ENCODE measurements around the gene CTBP1.
A peak's percentile ranks its signal among the peaks of the same experiment; 100 is the strongest.

CTBP1 gene

GRCh38 chr4:1249731-1250526 is 999 bp upstream of the CTBP1 start:
- 0 out of 2 replicates have a peak, but pooled peaks cover 5% of the 10 kb centered on the region for H3K4me1 ChIP-seq (ENCODE audit: control insufficient read depth, insufficient read depth, low read length)
- H3K9me3 ChIP-seq (ENCODE audit: control insufficient read depth, insufficient read depth, low read length), result peaks cover 43% of the 10 kb centered on the region
- H3K27me3 ChIP-seq (ENCODE audit: control insufficient read depth, insufficient read depth, low read length), result peaks cover 4% of the 10 kb centered on the region
- peak overlapping the region; percentile 70; the same call in 1 of the 2 replicates for H3K9ac ChIP-seq (ENCODE audit: low read depth, low read length)
- H3K27ac ChIP-seq (ENCODE audit: low read depth, low read length), result peak overlapping the region; percentile 84
- peaks cover 11% of the 10 kb centered on the region; the same call in 1 of the 2 replicates for H3K36me3 ChIP-seq (ENCODE audit: control insufficient read depth, insufficient read depth, low read length)
- peak overlapping the region; percentile 66 for H3K4me3 ChIP-seq (ENCODE audit: low read depth, low read length)

DNA sequence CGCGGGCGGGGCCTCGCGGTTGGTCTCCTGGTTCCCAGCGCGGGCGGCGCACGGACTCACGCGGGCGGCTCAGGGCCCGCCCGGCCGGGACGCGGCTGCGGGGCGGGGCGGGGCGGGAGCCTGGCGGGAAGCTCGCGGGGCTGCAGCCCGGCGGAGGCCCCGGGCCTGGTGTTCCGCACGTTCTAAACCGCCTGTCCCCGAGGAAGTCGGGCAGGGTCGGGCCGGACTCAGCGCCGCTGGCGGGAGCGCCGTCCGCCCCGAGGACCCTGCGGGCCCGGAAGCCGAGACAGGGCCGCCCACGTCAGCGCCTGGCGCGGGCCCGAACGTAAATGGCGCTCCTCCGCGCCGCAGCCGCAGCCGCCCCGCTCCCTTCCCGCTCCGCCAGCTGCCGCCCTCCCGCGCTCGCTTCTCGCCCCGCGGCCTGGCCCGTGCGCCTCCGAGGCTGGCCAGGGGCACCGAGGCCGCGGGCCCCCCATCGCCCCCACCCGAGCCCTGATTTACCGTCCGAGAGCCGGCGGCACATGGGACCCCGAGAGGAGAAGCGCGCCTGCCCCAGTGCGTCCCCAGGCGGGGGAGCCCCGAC is 309 bp upstream of the CTBP1 start:
- Histone ChIP-seq H3K9me3 (ENCODE audit: control insufficient read depth, insufficient read depth, low read length) (peaks cover 39% of the 10 kb centered on the region), H3K36me3 (ENCODE audit: control insufficient read depth, insufficient read depth, low read length) (peaks cover 11% of the 10 kb centered on the region; the same call in 1 of the 2 replicates), H3K27ac (ENCODE audit: low read depth, low read length) (peak overlapping the region; percentile 84), H3K9ac (ENCODE audit: low read depth, low read length) (peak overlapping the region; percentile 70; the same call in 1 of the 2 replicates), H3K27me3 (ENCODE audit: control insufficient read depth, insufficient read depth, low read length) (peaks cover 4% of the 10 kb centered on the region), H3K4me1 (ENCODE audit: control insufficient read depth, insufficient read depth, low read length) (0 out of 2 replicates have a peak, but pooled peaks cover 5% of the 10 kb centered on the region), H3K4me3 (ENCODE audit: low read depth, low read length) (peak overlapping the region; percentile 66)

GRCh38 chr4:1247864-1248244 is 1.1 kb downstream of the CTBP1 start:
- H3K9me3 ChIP-seq (ENCODE audit: control insufficient read depth, insufficient read depth, low read length), result peaks cover 29% of the 10 kb centered on the region
- H3K27ac ChIP-seq (ENCODE audit: low read depth, low read length), result peak overlapping the region; percentile 93
- H3K27me3 ChIP-seq (ENCODE audit: control insufficient read depth, insufficient read depth, low read length), result peaks cover 4% of the 10 kb centered on the region
- H3K9ac ChIP-seq (ENCODE audit: low read depth, low read length), result peak overlapping the region; percentile 86
- 0 out of 2 replicates have a peak, but pooled peaks cover 5% of the 10 kb centered on the region for H3K4me1 ChIP-seq (ENCODE audit: control insufficient read depth, insufficient read depth, low read length)
- H3K36me3 ChIP-seq (ENCODE audit: control insufficient read depth, insufficient read depth, low read length), result peaks cover 11% of the 10 kb centered on the region; the same call in 1 of the 2 replicates
- peak overlapping the region; percentile 81 for H3K4me3 ChIP-seq (ENCODE audit: low read depth, low read length)

DNA sequence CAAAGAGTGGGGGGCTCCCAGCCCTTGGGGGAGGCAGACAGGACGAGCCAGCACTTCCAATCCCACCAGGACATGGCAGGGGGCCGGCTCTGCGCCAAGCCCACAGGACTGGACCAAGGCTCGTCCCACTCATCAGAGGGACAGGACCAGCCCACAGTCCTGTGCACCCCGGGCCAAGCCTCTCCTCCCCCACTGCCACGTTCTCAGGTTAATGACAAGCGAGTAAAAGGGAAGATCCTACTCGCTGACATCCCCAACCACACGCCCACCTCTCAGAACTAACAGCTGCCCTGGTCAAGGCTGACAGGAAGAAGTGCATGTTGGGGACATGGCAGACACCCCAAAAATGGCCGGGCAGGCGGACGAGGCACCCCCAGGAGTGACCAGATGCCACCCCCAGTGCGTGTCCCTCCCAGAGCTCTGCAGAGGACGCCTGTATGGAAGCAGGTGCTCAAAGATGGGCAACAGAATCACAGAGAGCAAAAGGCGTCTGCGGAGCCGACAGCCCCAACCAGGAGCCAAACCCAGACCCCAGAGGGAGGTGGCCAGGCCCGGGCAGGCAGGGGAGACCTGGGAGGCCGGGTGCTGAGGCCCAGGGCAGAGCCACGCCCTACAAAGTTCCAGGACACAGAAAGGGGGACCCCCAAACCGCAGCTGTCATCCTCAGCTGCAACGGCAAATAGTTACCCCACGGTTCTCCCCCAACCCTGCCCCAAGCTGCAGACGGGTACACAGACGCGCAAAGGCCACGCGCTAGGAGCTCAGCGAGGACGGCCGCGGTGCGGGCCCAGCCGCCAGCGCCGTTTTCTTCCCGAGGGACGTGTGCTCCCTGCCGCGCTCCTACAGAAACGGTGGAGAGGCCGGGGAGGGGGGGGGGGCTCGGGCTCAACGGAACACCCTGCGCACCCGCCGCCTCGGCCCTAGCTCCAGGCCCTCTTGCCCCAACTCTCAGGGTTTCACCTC is 1.7 kb downstream of the CTBP1 start:
- Histone ChIP-seq H3K27me3 (ENCODE audit: control insufficient read depth, insufficient read depth, low read length) (peaks cover 4% of the 10 kb centered on the region), H3K9me3 (ENCODE audit: control insufficient read depth, insufficient read depth, low read length) (peaks cover 22% of the 10 kb centered on the region), H3K27ac (ENCODE audit: low read depth, low read length) (peak overlapping the region; percentile 93), H3K4me3 (ENCODE audit: low read depth, low read length) (peak overlapping the region; percentile 81), H3K9ac (ENCODE audit: low read depth, low read length) (peak overlapping the region; percentile 86), H3K4me1 (ENCODE audit: control insufficient read depth, insufficient read depth, low read length) (0 out of 2 replicates have a peak, but pooled peaks cover 5% of the 10 kb centered on the region), H3K36me3 (ENCODE audit: control insufficient read depth, insufficient read depth, low read length) (peaks cover 11% of the 10 kb centered on the region; the same call in 1 of the 2 replicates)

GRCh38 chr4:1246111-1246881 is 2.6 kb downstream of the CTBP1 start:
- Histone ChIP-seq H3K9me3 (ENCODE audit: control insufficient read depth, insufficient read depth, low read length) (peaks cover 16% of the 10 kb centered on the region), H3K9ac (ENCODE audit: low read depth, low read length) (0 out of 2 replicates have a peak overlapping the region, but pooled peaks have one; percentile 86), H3K27ac (ENCODE audit: low read depth, low read length) (no peak overlapping the region), H3K4me3 (ENCODE audit: low read depth, low read length) (no peak overlapping the region), H3K27me3 (ENCODE audit: control insufficient read depth, insufficient read depth, low read length) (peaks cover 4% of the 10 kb centered on the region), H3K36me3 (ENCODE audit: control insufficient read depth, insufficient read depth, low read length) (peaks cover 11% of the 10 kb centered on the region), H3K4me1 (ENCODE audit: control insufficient read depth, insufficient read depth, low read length) (0 out of 2 replicates have a peak, but pooled peaks cover 5% of the 10 kb centered on the region)

- Histone ChIP-seq H3K36me3 (ENCODE audit: control insufficient read depth, insufficient read depth, low read length) (peaks cover 12% of the 10 kb centered on the region), H3K27me3 (ENCODE audit: control insufficient read depth, insufficient read depth, low read length) (peaks cover 4% of the 10 kb centered on the region), H3K27ac (ENCODE audit: low read depth, low read length) (no peak overlapping the region)
These were observed 3.4 kb downstream of the CTBP1 start for GRCh38 chr4:1245481-1246051.

GRCh38 chr4:1244978-1245471 is 3.9 kb downstream of the CTBP1 start:
- no peak overlapping the region for H3K27ac ChIP-seq (ENCODE audit: low read depth, low read length)
- peaks cover 4% of the 10 kb centered on the region; the same call in 1 of the 2 replicates for H3K9me3 ChIP-seq (ENCODE audit: control insufficient read depth, insufficient read depth, low read length)
- peaks cover 12% of the 10 kb centered on the region for H3K36me3 ChIP-seq (ENCODE audit: control insufficient read depth, insufficient read depth, low read length)
- H3K4me1 ChIP-seq (ENCODE audit: control insufficient read depth, insufficient read depth, low read length), result 0 out of 2 replicates have a peak, but pooled peaks cover 5% of the 10 kb centered on the region
- no peak overlapping the region for H3K9ac ChIP-seq (ENCODE audit: low read depth, low read length)
- no peak overlapping the region for H3K4me3 ChIP-seq (ENCODE audit: low read depth, low read length)
- peaks cover 3% of the 10 kb centered on the region for H3K27me3 ChIP-seq (ENCODE audit: control insufficient read depth, insufficient read depth, low read length)

More at GRCh38 chr4:1245481-1246051, 3.4 kb downstream of the CTBP1 start:
- Histone ChIP-seq H3K9me3 (ENCODE audit: control insufficient read depth, insufficient read depth, low read length) (peaks cover 9% of the 10 kb centered on the region), H3K4me1 (ENCODE audit: control insufficient read depth, insufficient read depth, low read length) (0 out of 2 replicates have a peak, but pooled peaks cover 5% of the 10 kb centered on the region), H3K9ac (ENCODE audit: low read depth, low read length) (no peak overlapping the region), H3K4me3 (ENCODE audit: low read depth, low read length) (no peak overlapping the region)

GRCh38 chr4:1244081-1244977 is 4.6 kb downstream of the CTBP1 start:
- Histone ChIP-seq H3K9ac (ENCODE audit: low read depth, low read length) (no peak overlapping the region), H3K4me1 (ENCODE audit: control insufficient read depth, insufficient read depth, low read length) (0 out of 2 replicates have a peak, but pooled peaks cover 5% of the 10 kb centered on the region), H3K4me3 (ENCODE audit: low read depth, low read length) (no peak overlapping the region)

More at GRCh38 chr4:1244081-1244977, 4.6 kb downstream of the CTBP1 start:
- Histone ChIP-seq H3K36me3 (ENCODE audit: control insufficient read depth, insufficient read depth, low read length) (peaks cover 18% of the 10 kb centered on the region), H3K27ac (ENCODE audit: low read depth, low read length) (no peak overlapping the region), H3K9me3 (ENCODE audit: control insufficient read depth, insufficient read depth, low read length) (no peaks in the 10 kb centered on the region), H3K27me3 (ENCODE audit: control insufficient read depth, insufficient read depth, low read length) (no peaks in the 10 kb centered on the region)

Data from HUES48 (cell line).